A673 (cell line): Measurements from ENCODE around the gene PSME4.

ENCODE experiments used
- EZH2 ChIP-seq: fragments of 200-600 bp; sonication (generic); IDR thresholded peaks from 2 replicates; pipeline ENCODE4 v1.6.1; 2017; ENCODE audit warnings: borderline replicate concordance, low read depth, mild to moderate bottlenecking, mixed read lengths, antibody characterized with exemption, low read length; ENCODE audit not compliant: poor library complexity, severe bottlenecking
- TF ChIP-seq, protein P1 (sequence below): fragments of 300-800, 200-600 bp; sonication (generic); conservative IDR thresholded peaks from 2 replicates; pipeline ENCODE4 v1.5.1; 2017; ENCODE audit warnings: low read depth, mild to moderate bottlenecking, antibody characterized with exemption, low read length, moderate library complexity, mixed read lengths

DNA sequence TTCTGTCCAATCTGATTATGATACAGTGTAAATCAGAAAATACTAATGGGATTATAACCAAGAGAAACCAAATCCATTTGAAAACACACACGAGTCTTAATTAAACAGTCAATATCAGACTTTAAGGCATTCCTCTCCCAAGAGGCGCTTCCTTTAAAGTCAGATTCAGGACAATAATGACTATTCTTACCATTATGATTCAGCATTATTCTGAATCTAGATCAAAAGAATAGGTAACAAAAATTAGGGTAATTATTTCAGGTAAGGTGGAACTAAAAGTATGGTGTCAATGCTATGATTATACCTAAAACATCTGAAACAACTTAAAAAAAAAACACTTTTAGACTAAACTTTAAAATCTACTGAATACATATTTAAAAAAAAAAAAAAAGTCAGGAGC, 12.3 kb downstream of the PSME4 start:
- TF ChIP-seq, protein P1, sequence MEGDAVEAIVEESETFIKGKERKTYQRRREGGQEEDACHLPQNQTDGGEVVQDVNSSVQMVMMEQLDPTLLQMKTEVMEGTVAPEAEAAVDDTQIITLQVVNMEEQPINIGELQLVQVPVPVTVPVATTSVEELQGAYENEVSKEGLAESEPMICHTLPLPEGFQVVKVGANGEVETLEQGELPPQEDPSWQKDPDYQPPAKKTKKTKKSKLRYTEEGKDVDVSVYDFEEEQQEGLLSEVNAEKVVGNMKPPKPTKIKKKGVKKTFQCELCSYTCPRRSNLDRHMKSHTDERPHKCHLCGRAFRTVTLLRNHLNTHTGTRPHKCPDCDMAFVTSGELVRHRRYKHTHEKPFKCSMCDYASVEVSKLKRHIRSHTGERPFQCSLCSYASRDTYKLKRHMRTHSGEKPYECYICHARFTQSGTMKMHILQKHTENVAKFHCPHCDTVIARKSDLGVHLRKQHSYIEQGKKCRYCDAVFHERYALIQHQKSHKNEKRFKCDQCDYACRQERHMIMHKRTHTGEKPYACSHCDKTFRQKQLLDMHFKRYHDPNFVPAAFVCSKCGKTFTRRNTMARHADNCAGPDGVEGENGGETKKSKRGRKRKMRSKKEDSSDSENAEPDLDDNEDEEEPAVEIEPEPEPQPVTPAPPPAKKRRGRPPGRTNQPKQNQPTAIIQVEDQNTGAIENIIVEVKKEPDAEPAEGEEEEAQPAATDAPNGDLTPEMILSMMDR = no peak
- TF ChIP-seq EZH2 = no peak
